GM13977 (cell line): ENCODE results near the gene ZNF660.
"Not testable (repeated sequence)": the region's sequence is repeated elsewhere in the genome, so short reads cannot be mapped to it uniquely, and the experiment has no call there.

Experiments
- DNase-seq: peaks from one replicate; pipeline ENCODE4 v3.0.0; 2012; ENCODE audit warnings: low spot score
- CTCF ChIP-seq: IDR thresholded peaks from 2 replicates; pipeline ENCODE4 v1.5.1; 2012; ENCODE audit warnings: mild to moderate bottlenecking, control low read depth; ENCODE audit not compliant: insufficient read depth; ENCODE audit errors: extremely low read depth, missing control alignments
- in situ Hi-C: fragments of 300-500 bp; cut with MboI; formaldehyde crosslinking; loops from one replicate; pipeline ENCODE4 v1.12.0; 2022; ENCODE audit warnings: low sequenced_read_pairs, low pct_unique_long_range_greater_than_20kb, mixed read lengths, inconsistent platforms; ENCODE audit not compliant: unreplicated experiment

Gene ZNF660

GRCh38 chr3:44561076-44561475 is 23.7 kb upstream of the ZNF660 start:
- DNase-seq, result no peak
- TF ChIP-seq CTCF, result no peak
- in situ Hi-C loops, result no loop called here

- in situ Hi-C loops, result no loop called here
- no peak for DNase-seq
- no peak for TF ChIP-seq CTCF
Observed at GRCh38 chr3:44562147-44562546, 22.6 kb upstream of the ZNF660 start.

DNA sequence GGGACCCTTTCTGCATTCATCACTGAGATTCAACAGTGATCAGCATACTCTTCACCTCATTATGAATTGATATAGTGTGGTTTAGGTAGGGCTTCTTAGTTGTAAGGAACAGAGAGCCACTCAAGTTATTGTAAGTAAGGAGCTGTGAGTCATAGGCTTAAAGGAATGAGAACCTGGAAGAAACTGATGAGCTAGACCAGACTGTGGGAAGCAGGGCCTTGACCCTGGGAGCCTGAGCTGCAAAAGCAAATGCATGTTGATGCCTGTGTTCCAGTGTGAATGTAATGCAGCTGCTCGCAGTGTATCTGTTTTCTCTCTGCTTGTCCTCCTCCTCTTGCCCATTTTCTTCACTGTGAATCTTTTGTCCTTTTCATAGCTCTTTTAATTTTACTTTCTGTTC is 16.2 kb upstream of the ZNF660 start:
- DNase-seq, result no peak
- TF ChIP-seq CTCF, result no peak
- in situ Hi-C loops, result no loop called here

GRCh38 chr3:44571024-44571423 is 13.7 kb upstream of the ZNF660 start:
- DNase-seq, result no peak
- no peak for TF ChIP-seq CTCF
- in situ Hi-C loops, result no loop called here

DNA sequence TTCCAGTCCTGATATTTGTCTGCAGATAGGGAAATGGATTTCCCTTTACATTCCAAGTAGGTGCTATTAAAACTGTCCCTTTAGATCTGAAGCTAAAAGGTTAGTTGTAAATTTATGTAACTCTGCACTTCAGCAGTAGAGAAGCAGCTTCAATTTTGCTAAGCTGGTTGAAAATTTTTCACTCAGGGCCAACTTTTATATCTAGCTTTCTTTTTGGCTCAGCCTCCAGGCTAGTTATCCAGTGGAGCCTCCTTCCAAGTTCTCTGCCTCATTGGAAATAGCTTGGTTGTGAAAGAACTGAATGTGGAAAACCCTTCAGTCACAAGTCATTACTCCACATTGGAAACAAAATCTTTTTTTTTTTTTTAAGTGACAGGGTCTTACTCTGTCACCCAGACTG is 8.2 kb upstream of the ZNF660 start:
- no peak for TF ChIP-seq CTCF
- in situ Hi-C loops, result no loop called here
- DNase-seq, result no peak

GRCh38 chr3:44577354-44577952 is 7.3 kb upstream of the ZNF660 start:
- DNase-seq, in situ Hi-C loops: not testable (repeated sequence)

- DNase-seq, in situ Hi-C loops: not testable (repeated sequence)
Observed at GRCh38 chr3:44578316-44578715, 6.4 kb upstream of the ZNF660 start.

DNA sequence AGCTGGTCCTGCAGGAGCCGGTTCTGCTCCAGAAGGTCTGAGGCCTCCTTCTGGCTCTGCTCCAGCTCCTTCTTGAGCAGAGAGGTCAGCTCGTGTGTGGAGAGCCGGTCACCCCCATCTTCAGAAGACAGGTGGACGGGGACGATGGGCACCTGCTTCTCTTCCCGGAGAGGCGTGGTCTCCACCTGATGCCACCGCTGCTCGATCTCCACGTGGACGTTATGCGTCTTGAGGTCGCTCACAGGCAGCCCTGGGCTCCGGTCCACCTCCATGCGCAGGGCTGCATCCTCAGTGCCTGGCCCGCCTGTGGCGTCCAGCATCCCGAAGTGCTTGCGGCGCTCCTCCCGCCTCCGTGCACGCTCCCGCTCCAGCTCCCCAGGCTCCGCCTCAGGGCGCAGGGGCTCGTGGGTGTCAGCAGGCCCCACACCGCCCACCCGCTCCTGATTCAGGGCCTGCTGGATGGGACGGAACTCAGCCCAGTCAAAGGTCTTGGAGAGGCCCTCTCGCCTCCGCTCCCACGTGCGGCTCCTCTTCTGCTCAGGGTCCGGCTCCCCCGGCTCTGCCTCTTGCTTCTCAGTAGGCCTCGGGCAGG is 5.7 kb upstream of the ZNF660 start:
- in situ Hi-C loops, DNase-seq: not testable (repeated sequence)

GRCh38 chr3:44579749-44580148 is 5.0 kb upstream of the ZNF660 start:
- DNase-seq, result not testable (repeated sequence)

DNA sequence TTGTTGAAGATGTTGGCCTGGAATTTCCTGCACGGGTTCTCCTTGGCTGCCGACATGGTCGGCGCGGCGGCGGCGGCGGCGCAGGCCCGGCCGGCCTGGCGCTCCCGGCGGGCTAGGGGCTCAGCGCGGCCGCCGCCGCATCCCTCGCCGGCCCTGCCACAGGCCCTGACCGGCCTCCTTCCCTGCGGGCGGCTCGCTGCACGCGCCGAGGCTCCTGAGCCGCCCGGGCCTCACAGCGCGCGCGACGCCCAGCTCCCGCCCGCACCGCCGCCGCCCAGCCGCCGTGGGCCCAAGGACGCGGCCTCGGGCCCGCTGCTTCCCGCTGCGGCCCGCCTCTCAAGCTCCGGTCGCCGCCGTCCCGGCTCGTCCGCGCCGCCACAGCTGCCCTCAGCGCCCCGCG is 3.8 kb upstream of the ZNF660 start:
- in situ Hi-C loops, DNase-seq: not testable (repeated sequence)

More at GRCh38 chr3:44579749-44580148, 5.0 kb upstream of the ZNF660 start:
- in situ Hi-C loops, result not testable (repeated sequence)
